HG02973 (cell line): Measurements from ENCODE around the gene BUD23.
"Not testable (repeated sequence)": the region's sequence is repeated elsewhere in the genome, so short reads cannot be mapped to it uniquely, and the experiment has no call there.

Experiments
- ATAC-seq: cut with Tn5 transposase; IDR thresholded peaks from one replicate; pipeline ENCODE4 v1.9.1; 2021; ENCODE audit warnings: moderate library complexity; ENCODE audit not compliant: unreplicated experiment

The BUD23 gene, protein sequence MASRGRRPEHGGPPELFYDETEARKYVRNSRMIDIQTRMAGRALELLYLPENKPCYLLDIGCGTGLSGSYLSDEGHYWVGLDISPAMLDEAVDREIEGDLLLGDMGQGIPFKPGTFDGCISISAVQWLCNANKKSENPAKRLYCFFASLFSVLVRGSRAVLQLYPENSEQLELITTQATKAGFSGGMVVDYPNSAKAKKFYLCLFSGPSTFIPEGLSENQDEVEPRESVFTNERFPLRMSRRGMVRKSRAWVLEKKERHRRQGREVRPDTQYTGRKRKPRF

GRCh38 chr7:73683056-73683787, at the start of gene BUD23, which contains the start of gene DNAJC30:
BUD23 (plus strand) TSS chr7:73683597; CDS start chr7:73683626, 29 bp downstream.
DNAJC30 (minus strand) TSS chr7:73683453; CDS start chr7:73683423, 30 bp downstream.
- ATAC-seq = peak; percentile 88

- ATAC-seq = no peak
Measured at GRCh38 chr7:73633844-73634243, 49.6 kb upstream of the BUD23 start.

DNA sequence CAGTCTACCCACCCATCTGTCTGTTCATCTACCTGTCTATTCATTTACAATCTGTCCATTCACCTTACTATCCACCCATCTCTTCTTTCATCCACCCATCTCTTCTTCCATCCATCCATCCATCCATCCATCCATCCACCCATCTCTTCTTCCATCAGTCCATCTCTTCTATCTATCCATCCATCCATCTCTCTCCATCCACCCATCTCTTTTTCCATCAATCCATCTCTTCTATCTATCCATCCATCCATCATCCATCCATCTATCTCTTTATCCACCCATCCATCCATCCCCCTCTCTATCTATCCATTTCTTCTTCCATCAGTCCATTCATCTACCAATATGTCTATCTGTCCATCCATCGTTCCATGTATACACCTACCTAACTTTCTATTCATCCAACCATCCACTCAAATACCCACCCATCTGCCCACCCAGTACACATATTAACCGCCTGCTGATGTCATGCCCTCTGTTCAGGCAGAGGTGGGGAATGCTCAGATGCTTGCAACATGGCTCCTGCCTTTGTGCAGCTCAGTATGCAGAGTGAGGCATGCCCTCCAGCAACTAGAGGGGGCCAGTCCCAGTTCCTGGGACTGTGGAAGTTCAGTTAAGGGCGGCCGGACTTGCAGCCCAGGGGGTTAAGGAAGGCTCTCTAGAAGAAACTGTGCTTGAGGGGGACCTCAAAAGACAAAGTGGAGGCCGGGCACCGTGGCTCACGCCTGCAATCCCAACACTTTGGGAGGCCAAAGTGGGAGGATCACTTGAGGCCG, 47.8 kb upstream of the BUD23 start:
- ATAC-seq = no peak

- no peak for ATAC-seq
Measured at GRCh38 chr7:73638911-73639310, 44.5 kb upstream of the BUD23 start.

DNA sequence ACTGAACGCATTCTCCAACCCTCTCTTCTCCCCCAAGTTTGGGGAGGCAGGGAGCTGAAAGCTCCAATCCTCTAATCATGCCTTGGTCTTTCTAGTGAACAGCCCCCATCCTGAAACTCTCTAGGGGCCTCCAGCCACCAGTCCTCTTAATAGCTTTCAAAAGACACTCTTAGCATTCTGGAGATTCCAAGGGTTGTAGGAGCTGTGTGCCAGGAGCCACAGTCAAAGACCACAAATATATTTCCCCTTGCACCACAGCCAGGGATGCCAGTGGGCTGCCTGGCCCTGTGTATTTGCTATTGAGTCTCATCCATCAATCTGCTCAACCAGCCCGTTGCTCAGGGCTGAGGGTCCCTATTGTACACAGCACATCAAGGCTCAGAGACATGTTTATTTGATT, 40.6 kb upstream of the BUD23 start:
- no peak for ATAC-seq

- no peak for ATAC-seq
Measured at GRCh38 chr7:73644688-73645286, 38.6 kb upstream of the BUD23 start.

GRCh38 chr7:73645643-73646174, 37.7 kb upstream of the BUD23 start:
- no peak for ATAC-seq

- ATAC-seq = no peak
Measured at GRCh38 chr7:73646785-73647724, 36.3 kb upstream of the BUD23 start.

DNA sequence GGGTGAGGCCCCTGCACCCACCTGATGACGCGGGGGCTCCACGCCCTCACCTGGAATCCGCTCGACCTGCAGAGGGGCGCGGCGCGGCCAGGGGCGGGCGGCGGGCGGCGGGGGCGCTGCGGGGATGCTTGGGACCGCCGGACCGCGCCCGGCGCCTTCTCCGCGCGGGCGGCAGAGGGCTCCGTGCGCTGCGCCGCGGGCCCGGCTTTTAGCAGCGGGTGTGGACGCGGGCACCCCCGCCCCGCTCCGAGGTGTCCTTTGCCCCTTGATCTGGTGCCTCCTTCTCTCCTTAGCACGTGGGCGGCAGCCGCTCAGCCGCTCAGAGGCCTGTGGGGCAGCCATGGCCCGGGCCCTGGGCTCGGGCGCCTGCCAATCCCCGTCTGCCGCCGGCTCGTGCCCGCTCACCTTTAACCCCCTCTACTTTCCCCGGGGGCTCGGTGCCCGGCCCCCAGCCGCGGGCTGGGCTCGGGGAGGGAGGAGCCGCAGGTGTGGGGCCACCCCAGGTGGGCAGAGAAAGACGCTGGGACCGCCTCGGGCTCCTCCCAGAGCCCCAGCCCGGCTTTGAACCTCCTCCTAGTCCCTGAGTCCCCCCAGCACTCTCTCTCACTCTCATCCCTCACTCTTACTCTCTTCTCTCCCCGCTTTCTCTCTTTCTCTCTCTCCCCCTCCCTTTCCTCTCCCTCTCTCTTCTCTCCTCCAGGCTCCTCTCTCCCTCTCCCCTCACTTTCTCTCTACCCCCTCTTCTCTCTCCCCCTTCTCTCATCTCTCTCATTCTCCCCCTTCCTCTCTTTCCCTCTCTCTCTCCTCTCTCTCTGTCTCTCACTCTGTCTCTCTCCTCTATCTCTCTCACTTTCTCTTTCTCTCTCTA, 35.4 kb upstream of the BUD23 start:
- ATAC-seq = no peak

DNA sequence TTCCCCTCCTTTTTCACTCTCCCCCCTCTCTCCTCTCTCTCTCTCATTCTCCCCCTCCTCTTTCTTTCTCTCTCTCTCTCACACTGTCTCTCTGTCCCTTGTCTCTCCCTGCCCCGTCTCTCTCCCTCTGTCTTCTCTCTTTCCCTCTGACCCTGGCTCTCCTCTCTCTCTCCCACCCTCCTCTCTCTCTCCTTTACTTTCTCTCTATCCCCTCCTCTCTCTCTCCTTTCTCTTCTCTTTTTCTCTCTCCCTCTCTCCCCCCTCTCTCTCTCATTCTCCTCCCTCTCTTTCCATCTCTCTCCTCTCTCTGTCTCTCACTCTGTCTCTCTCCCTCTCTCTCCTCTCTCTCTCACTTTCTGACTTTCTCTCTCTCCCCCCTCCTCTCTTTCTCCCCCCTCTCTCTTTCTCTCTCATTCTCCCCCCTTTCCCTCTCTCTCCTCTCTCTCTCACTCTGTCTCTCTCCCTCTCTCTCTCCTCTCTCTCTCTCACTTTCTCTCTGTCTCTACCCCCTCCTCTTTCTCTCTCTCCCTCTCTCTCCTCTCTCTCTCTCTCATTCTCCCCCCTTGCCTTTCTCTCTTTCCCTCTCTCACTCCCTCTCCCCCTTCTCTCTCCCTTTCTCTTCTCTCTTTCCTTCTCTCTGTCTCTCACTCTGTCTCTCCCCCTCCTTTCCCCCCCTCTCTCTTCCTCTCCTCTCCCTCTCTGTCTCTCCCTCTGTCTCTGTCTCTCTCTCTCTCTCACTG, 34.6 kb upstream of the BUD23 start:
- no peak for ATAC-seq

DNA sequence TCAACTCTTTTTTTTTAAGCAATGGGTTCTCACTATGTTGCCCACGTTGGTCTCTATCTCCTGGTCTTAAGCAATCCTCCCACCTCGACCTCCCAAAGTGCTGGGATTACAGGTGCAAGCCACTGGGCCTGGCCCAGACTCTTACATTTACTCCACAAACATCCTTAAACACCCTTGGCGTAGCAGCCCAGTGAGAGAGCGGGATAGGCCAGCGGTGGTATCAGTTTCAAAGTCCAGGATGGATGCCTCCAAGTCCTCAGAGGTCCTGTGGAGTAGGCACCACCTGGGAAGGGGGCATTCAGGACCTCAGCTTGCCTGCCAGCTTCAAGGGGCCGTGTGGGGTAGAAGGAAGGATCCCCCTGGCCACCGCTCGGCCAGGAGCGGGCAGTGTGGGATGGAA, 33.8 kb upstream of the BUD23 start:
- ATAC-seq = no peak

DNA sequence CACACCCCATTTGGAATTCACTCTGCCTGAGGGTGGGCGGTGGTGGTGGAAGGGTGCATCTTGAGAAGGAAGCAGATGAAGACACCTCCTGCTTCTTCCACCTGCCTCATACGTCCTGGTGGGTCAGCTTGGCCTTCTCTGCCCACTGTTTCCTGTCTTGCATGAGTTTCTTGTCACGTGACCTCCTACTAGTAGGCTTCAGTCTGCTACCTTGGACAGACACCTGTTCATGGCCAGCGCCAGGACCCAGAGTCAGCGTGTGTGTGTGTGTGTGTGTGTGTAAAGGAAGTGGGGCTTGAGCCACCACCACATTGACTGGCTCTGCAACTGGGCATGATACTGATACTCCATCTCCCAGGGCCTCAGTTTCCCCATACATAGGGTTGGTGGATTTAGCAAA, 32.9 kb upstream of the BUD23 start:
- no peak for ATAC-seq

- no peak for ATAC-seq
Measured at GRCh38 chr7:73652541-73652949, 30.9 kb upstream of the BUD23 start.

DNA sequence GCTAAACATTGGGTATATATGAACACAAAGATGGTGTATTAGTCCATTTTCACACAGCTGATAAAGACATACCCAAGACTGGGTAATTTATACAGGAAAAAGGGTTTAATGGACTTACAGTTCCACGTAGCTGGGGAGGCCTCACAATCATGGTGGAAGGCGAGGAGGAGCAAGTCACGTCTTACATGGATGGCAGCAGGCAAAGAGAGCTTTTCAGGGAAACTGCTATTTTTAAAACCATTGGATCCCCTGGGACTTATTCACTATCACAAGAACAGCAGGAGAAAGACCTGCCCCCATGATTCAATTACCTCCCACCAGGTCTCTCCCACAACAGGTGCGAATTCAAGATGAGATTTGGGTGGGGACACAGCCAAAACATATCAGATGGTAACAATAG, 28.1 kb upstream of the BUD23 start:
- ATAC-seq = not testable (repeated sequence)

GRCh38 chr7:73659983-73660382, 23.4 kb upstream of the BUD23 start:
- no peak for ATAC-seq

DNA sequence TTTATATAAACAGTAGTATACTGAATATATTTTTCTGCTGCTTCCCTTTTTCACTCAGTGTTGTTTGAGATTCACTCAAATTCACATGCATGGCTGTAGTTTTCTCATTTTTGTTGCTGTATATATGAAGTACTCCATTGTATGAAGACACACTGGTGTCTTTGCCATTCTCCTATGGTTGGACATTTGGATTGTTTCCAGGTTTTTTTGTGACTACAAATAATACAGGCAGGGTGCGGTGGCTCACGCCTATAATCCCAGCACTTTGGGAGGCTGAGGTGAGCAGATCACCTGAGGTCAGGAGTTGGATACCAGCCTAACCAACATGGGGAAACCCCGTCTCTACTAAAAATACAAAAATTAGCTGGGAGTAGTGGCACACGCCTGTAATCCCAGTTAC, 22.8 kb upstream of the BUD23 start:
- not testable (repeated sequence) for ATAC-seq

DNA sequence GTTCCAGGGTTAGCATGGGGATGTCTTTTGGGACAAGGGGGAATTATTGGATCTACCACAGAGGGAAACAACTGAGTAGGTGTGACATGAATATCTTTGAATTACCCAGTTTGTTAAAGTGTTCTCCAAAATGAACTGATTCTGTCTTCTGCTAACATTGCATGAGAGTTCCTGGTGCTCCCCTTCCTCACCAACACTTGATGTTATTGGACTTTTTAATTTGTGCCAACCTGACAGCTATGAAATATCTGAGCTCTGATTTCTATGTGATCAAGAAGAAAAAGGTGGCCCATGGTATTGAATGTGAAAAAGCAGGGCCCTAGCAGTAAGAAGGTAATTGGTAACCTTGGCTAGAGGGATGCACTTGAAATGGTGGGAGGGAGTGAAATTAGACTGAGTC, 20.4 kb upstream of the BUD23 start:
- ATAC-seq = no peak
